SHP77 (cell line): ENCODE results near the gene RPTOR.

ENCODE experiments used
- DNase-seq, 2 experiments: peaks; one replicate each; lab custom pipeline; 2025; lab: John Stamatoyannopoulos, UW

RPTOR gene

GRCh38 chr17:80980397-80981061 lies 435.9 kb downstream of the RPTOR start:
- DNase-seq = no peak

GRCh38 chr17:80981062-80981902 lies 436.6 kb downstream of the RPTOR start:
- DNase-seq = no peak

GRCh38 chr17:80981929-80982425 lies 437.3 kb downstream of the RPTOR start:
- no peak for DNase-seq

GRCh38 chr17:80982426-80982974 lies 437.9 kb downstream of the RPTOR start:
- no peak for DNase-seq

GRCh38 chr17:80983545-80983944 lies 438.9 kb downstream of the RPTOR start:
- no peak for DNase-seq

GRCh38 chr17:80984749-80985148 lies 440.1 kb downstream of the RPTOR start:
- DNase-seq = no peak

- no peak for DNase-seq
Observed at GRCh38 chr17:80986046-80986445, 441.4 kb downstream of the RPTOR start.

GRCh38 chr17:80986816-80987475 lies 442.3 kb downstream of the RPTOR start:
- DNase-seq = no peak

GRCh38 chr17:80987941-80988461 lies 443.4 kb downstream of the RPTOR start:
- DNase-seq = no peak

GRCh38 chr17:80989586-80989913 lies 444.9 kb downstream of the RPTOR start:
- no peak for DNase-seq

GRCh38 chr17:80990921-80991644 lies 446.4 kb downstream of the RPTOR start:
- DNase-seq = no peak

- peak in 1 of 2 experiments; percentile 79 for DNase-seq
Observed at GRCh38 chr17:80991645-80992076, 447.0 kb downstream of the RPTOR start, which contains the start of gene CHMP6. Gene CHMP6, plus strand, starts transcription at chr17:80991841. Its CDS starts 78 bp downstream, at chr17:80991919.

GRCh38 chr17:80992077-80992947 lies 447.7 kb downstream of the RPTOR start:
- DNase-seq = no peak

GRCh38 chr17:80992948-80993624 lies 448.4 kb downstream of the RPTOR start:
- no peak for DNase-seq

GRCh38 chr17:80995131-80995530 lies 450.5 kb downstream of the RPTOR start:
- no peak for DNase-seq

GRCh38 chr17:80996422-80997305 lies 452.0 kb downstream of the RPTOR start:
- DNase-seq = no peak

GRCh38 chr17:80997424-80998117 lies 452.9 kb downstream of the RPTOR start:
- no peak for DNase-seq

GRCh38 chr17:80998118-80998747 lies 453.6 kb downstream of the RPTOR start:
- no peak for DNase-seq
